GM10266 (cell line): ENCODE data around the gene ADAM12.

ENCODE experiments used
- DNase-seq: peaks from one replicate; pipeline ENCODE4 v3.0.0; 2012; ENCODE audit errors: extremely low spot score
- TF ChIP-seq, protein P1 (sequence below): IDR thresholded peaks from 2 replicates; pipeline ENCODE4 v1.5.1; 2012; ENCODE audit warnings: mild to moderate bottlenecking, low read depth; ENCODE audit not compliant: control insufficient read depth, insufficient read depth; ENCODE audit errors: missing control alignments

Gene ADAM12

DNA sequence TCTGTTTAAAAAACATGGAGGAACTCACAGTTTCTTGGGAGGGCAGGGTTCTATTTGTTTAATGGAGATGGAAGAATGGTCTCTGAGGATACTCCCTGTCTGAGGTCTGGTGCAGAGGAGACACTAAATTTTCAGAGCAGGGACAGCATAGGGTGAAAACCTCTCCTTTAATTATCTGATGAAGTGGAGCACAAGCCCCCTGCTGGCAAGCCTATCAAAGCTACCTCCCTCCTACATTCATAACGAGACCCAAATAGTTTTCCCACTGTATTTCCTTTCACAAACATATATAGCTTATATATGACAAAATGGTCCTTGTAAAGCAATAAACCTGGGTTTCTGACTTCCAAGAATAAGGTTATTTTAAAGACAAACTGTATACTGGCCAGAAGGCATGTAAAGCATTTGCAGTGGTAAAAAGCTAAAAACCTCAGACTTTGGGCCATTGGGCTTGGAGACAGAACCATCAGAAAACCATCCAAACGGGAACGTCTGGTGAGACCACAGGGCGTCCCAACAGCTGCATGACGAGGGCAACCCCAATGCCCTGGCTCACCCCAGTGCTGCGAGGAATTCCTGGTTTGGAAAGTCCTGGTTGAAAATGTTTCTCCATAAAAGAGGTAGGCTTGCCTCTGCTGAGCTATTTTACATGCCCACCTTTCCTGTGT lies 290.6 kb downstream of the ADAM12 start:
- no peak for DNase-seq
- TF ChIP-seq, protein P1, sequence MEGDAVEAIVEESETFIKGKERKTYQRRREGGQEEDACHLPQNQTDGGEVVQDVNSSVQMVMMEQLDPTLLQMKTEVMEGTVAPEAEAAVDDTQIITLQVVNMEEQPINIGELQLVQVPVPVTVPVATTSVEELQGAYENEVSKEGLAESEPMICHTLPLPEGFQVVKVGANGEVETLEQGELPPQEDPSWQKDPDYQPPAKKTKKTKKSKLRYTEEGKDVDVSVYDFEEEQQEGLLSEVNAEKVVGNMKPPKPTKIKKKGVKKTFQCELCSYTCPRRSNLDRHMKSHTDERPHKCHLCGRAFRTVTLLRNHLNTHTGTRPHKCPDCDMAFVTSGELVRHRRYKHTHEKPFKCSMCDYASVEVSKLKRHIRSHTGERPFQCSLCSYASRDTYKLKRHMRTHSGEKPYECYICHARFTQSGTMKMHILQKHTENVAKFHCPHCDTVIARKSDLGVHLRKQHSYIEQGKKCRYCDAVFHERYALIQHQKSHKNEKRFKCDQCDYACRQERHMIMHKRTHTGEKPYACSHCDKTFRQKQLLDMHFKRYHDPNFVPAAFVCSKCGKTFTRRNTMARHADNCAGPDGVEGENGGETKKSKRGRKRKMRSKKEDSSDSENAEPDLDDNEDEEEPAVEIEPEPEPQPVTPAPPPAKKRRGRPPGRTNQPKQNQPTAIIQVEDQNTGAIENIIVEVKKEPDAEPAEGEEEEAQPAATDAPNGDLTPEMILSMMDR, result no peak

DNA sequence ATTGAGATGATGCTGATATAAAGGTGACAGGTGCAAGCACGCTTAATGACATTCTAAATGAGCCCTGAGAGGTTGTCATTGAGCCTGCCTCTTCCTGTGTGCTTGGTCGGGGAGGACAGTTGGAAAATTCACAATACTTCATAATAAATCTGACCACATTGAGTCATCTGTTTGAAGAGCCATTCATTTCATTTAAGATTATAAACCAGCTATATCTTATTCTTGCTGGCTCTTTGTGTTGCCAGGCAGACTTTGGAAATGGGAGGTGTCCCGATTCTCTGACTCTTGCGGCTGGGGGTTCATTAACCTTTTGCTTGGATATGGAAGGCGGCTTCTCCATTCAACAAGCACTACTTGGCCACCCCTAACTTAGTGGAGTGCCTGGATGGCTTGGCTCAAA lies 293.7 kb downstream of the ADAM12 start:
- TF ChIP-seq, protein P1, result no peak
- no peak for DNase-seq

DNA sequence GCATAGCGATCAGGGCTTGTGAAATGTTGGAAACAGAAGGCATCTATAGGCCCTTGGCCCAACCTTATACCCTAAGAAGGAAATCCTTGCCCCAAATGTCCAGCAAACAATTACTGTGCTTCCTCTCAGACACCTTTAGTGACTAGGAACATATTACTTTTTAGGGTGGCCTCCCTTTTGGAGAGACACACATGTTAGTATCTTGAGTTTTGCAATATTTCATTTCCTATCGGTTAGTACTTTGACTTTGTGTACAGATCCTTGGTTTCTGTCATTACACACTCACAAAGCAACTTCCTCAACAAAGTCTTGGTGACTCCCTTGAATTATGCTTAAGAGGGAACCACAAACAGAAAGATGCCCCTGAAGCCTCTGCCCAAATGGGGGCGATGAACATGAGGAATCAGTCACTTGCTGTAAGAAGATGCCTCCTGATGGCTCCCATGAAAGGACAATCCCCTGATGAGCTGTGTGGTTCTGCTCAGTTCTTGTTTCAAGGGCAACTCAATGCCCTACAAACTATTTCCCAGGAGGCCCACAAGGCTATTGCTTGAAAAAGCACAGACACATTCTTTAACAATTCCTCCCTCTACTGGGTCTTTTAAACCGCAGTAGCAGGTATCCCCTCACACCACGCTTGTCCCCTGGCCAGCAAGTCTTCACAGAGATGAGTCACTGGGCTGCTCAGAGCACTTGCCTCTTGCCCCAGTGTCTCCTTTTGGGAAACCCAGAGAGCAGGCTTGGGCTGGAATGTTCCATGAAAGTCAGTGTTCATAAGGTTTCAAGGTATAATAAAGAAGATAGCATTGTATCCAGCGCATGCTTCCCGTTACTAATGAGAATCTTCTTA lies 295.7 kb downstream of the ADAM12 start:
- TF ChIP-seq, protein P1, result no peak
- DNase-seq, result no peak

DNA sequence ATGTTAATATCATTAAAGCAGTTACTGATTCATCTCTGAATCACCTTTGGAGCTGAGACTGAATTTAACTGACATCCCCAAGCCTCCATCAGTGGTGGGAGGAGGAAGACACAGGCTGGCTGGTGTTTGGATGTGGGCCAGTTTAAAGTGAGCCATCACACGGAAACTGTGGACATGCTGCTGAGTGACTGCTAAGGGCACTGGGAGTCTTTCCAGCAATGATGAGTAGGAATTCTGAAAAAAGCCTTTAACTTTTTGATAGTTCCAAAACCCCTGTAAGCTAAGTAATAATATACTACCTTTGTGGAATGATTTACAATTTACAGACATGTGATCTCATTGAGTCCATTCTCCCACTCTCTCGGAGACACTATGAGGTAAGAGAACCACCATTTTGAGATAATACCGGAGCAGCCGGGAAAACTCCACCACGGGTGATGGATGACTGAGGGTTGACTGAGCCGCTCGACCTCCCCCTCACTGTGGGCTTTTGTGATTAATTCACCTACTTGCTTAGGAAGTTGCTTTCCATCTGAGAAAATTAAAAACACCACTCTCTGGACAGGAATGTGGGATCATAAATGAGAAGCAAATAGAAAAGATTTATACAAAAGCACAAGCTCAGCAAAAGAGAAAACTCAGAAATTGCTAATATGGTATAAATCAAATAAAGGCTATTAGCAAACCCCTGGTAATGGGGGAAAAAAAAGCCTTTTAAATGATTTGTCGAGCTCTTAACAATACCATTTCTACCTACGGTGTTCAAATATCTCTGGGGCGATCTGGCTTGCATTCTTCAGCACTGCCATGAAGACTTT lies 297.2 kb downstream of the ADAM12 start:
- TF ChIP-seq, protein P1, result no peak
- DNase-seq, result no peak

DNA sequence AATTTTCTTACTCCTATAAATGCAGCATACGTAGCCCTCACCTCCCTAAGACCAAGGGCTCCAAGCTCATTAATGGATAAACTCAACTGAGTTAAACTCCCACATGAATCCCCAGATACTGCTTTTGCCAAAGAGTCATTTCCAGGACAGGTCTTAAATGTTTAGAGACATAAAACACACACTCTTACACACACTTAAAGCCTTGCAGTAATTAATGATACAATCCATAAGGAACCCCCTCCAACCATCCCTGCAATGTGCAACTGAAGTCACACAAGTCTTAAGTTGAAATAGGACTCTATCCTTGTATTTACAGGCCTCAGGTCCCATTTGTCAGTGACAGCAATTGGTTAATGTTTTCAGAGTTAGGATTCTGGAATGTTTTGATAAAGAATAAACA lies 297.8 kb downstream of the ADAM12 start:
- TF ChIP-seq, protein P1, result no peak
- no peak for DNase-seq

DNA sequence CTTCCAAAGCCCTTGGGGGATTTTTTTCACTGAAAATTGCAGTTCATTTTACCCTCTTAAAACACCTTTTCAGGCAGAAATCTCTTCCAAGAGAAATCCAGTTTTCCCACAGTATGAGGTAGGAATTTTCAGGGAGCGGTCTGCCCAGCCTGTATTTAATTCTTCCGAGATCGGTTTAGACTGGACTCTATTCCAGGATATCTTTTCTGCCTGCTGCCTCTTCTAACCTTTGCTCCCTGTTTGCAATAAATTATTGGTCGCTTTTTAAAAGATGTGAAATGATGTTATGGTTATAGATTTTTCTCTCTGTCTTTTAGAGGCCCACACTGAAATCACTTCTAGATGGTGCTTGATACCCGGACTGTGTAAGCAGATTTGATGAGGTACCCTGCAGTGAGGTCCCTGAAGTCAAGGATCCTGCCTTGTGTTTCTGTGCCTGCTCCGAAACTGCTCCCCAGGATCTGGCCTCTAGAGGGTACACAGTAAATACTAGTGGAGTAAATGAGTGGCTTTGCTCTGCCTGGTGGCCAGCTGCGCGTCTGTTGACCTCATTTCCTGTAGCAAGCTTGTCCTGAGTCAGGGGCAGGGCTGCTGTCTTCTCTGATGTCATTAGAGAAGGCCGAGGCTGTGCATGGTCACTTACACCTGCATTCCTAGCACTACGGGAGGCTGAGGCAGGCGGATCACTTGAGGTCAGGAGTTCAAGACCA lies 300.3 kb downstream of the ADAM12 start:
- DNase-seq, result no peak

More for the DNA sequence above, 300.3 kb downstream of the ADAM12 start:
- TF ChIP-seq, protein P1, result no peak
